Right cardiac atrium (tissue), 5 donors: ENCODE data around the gene RCN1. TPM values are rescaled to one million over a fixed set of nuclear protein-coding genes. Genes with fewer than 3 reads are reported as not detected.

Experiments used
- ATAC-seq, 2 donors: fragments of 200-7000 bp; cut with Tn5 transposase; one replicate each; pipeline versions ENCODE4 v1.8.0 to v1.9.1; 2020; ENCODE audit warnings: moderate library complexity in 2 of 2, mild to moderate bottlenecking in 1 of 2
- DNase-seq, 3 donors: peaks; one replicate each; pipeline ENCODE4 v3.0.0-alpha.2; 2020
- H3K27ac ChIP-seq: one replicate; pipeline ENCODE4 v1.5.1; 2013; ENCODE audit warnings: mild to moderate bottlenecking, low read length, control low read depth, moderate library complexity
- H3K27me3 ChIP-seq: one replicate; pipeline ENCODE4 v1.6.1; 2013; ENCODE audit not compliant: control insufficient read depth, insufficient read depth
- H3K4me1 ChIP-seq: one replicate; pipeline ENCODE4 v1.6.1; 2013; ENCODE audit warnings: low read length; ENCODE audit not compliant: control insufficient read depth, insufficient read depth
- H3K4me3 ChIP-seq: one replicate; pipeline ENCODE4 v1.5.1; 2013; ENCODE audit warnings: low read length, control low read depth
- H3K9me3 ChIP-seq: one replicate; pipeline ENCODE4 v1.6.1; 2013; ENCODE audit warnings: low read length; ENCODE audit not compliant: control insufficient read depth
- WGBS: extraction: QIAGEN DNeasy Blood & Tissue Kit; methylation state at CpG from one replicate; pipeline ENCODE4 v1.1.7; 2013; 5-methylcytosine and 5-hydroxymethylcytosine counted together
- intact Hi-C, 4 donors: fragments of 100-400 bp; cut with DNase I; formaldehyde crosslinking; loops; one replicate each; pipeline versions ENCODE4 v1.11.0 to v1.14.0; 2022 to 2023
- polyA plus RNA-seq: library from polyadenylated mRNA; stranded (reverse); fragments of 200-250 nt; gene quantifications from one replicate; pipeline ENCODE4 v1.2.3, GENCODE V29; 2013
- total RNA-seq, 4 donors: library from RNA; stranded (reverse); fragmentation: NEBNext Ultra II Directional; extraction: Animal tissue kit (Norgen Biotek cat#: 25700); gene quantifications; one replicate each; pipeline ENCODE4 v1.2.1, GENCODE V29; 2021
- donor health status: healthy with polysubstance abuse.
- donor health status: DM: no; HTN: yes; CAD: no.
- donor health status: DM: no; HTN: no; CAD: no.
- donor health status: DM: no; HTN: yes; CAD: no; lungs with severe emphysema.
- donor health status: DM: yes; HTN: yes; CAD: no.

Gene RCN1
- total and polyA plus RNA-seq, 5 donors = 27.7 to 37.1 (median 30.2) TPM

DNA sequence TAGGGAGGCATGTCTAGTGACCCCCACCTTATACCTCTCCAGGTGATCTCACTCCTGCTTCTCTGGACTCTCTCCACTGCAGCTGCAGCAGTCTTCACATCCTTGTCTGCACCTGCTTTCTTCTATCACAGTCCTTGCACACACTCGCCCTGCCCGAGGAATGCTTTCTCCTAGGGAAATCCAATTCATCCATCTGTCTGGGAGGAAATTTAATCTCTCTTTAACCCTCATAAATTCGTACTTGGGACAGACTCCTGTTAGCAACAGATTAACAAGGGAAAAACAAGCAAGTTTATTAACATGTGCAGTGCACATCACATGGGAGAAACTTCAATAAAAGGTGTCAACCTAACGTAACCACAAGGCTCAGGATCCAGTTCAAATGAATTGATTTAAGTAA lies 11.3 kb upstream of the RCN1 start:
- intact Hi-C loops = no loop called here
- 83% methylated on average over 4 of the region's 4 CpGs for WGBS
- Histone ChIP-seq H3K27me3 (no peaks in the 10 kb centered on the region), H3K4me3 (no peak overlapping the region), H3K9me3 (no peaks in the 10 kb centered on the region), H3K4me1 (no peaks in the 10 kb centered on the region), H3K27ac (no peak overlapping the region)
- no peak for ATAC-seq
- no peak for DNase-seq

DNA sequence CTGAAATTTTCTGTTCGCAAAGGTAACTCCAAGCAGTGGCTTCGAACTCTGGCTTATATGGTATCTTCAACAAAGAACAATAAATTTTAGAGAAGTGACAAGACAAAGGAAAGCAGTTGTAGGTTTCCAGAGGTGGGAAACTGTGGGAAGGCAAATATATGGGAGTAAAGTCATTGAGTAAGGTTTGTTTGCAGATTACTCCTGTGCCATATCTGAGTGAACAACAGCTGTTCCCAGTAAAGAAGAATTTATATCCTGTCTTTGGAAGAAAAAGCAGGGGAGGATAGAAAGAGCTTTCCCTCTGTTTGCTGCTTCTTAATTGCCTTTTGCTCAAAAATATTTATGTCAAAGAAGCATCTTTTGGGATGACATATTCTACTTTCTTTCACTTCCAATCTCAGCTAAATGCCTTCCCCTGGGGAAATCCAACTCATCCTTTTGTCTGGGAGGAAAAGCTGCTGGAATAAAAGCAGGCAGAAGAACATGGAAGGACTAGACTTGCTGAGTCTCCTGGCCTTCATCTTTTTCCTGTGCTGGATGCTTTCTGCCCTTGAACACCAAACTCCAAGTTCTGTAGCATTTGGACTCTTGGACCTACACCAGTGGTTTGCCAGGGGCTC lies 10.4 kb upstream of the RCN1 start:
- intact Hi-C loops = no loop called here
- H3K27me3 ChIP-seq = no peaks in the 10 kb centered on the region
- no peak overlapping the region for H3K4me3 ChIP-seq
- DNase-seq (no peak), ATAC-seq (no peak)
- no peak overlapping the region for H3K27ac ChIP-seq
- 91% methylated on average over 2 of the region's 2 CpGs for WGBS
- no peaks in the 10 kb centered on the region for H3K9me3 ChIP-seq
- no peaks in the 10 kb centered on the region for H3K4me1 ChIP-seq

DNA sequence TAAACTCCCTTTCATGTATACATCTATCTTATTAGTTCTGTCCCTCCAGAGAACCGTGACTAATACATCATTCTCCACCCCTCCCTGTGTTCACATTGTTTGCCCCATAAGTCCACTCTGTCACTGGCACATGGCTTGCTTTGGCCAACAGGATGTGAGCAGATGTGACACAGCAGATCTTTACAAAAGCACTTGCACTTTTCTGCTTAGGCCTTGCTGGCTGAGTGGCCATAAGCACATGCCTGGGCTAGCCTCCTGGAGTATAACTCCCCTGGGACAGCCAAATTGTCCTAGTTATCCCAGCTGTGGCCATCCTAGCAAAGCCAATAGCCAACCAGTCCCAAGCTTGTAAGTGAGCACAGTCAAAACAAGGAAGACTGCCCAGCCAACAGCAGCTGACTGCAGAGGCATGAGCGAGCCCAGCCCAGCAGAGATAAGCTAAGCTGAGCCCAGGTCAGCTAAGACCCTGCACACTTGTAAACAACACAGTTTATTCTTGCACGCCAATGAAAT lies 9.7 kb upstream of the RCN1 start:
- intact Hi-C loops = no loop called here
- H3K27ac ChIP-seq = no peak overlapping the region

DNA sequence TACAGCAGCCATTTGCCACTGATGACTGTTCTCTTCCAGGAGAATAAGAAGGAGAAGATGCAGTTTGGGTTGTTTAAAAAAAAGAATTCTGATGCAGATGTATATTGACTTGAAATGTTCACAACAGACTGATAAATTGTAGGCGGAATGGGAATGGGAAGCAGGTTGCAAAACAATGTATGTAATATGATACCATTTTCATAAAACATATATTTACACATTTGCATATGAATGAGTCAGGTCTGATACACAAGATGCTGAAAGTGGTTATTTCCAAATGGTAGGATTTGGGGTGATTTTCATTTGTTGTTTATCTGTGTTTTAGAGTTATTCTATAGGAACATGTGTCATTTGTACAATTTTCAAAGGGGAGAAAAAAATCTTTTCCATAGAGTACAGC lies 9.0 kb upstream of the RCN1 start:
- DNase-seq (no peak), ATAC-seq (no peak)
- no peaks in the 10 kb centered on the region for H3K9me3 ChIP-seq
- H3K27me3 ChIP-seq = no peaks in the 10 kb centered on the region
- intact Hi-C loops = no loop called here
- no peak overlapping the region for H3K4me3 ChIP-seq
- WGBS = 96% methylated on average over 1 of the region's 1 CpG
- no peak overlapping the region for H3K27ac ChIP-seq
- no peaks in the 10 kb centered on the region for H3K4me1 ChIP-seq

More for the DNA sequence above, 9.7 kb upstream of the RCN1 start:
- Histone ChIP-seq H3K4me1 (no peaks in the 10 kb centered on the region), H3K4me3 (no peak overlapping the region), H3K9me3 (no peaks in the 10 kb centered on the region), H3K27me3 (no peaks in the 10 kb centered on the region)
- DNase-seq = peak in 2 of 3 donors; percentile 64 to 67
- 61% methylated on average over 3 of the region's 3 CpGs for WGBS
- peak; percentile 72 to 77 for ATAC-seq

DNA sequence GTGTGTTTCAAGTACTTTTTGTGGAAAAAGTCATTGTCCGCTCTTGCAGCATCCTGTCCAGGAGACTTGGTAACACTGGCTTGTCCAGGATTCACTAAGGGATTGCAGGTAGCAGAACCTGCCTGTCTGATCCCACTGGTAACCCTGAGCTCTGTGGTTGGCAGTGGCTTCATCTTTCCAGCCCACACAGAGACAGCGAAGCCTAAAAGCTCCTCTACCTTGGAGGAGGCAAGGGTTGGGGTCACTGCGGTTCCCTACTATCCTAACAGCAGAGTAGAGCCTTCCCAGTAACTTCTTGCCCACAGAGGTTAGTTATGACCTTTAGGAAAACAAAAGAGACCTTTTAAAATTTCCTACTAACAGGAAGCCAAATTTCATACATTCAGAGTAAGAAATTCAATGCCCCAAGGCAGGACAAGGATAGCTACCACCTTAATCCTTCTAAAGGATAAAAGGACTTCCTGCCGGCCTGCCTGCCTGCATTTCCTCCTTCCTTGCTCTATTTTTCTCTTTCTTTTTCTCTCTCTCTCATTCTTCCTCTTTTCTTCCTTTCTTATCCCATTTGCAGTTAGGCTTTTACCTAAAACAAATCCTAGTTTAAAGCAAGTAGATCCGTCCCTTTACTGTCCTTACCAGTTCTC lies 8.4 kb upstream of the RCN1 start:
- H3K4me1 ChIP-seq = peaks cover 2% of the 10 kb centered on the region
- intact Hi-C loops = no loop called here
- H3K9me3 ChIP-seq = no peaks in the 10 kb centered on the region
- ATAC-seq = no peak
- H3K4me3 ChIP-seq = no peak overlapping the region
- H3K27ac ChIP-seq = no peak overlapping the region
- DNase-seq = no peak
- WGBS = 87% methylated on average over 5 of the region's 5 CpGs
- H3K27me3 ChIP-seq = no peaks in the 10 kb centered on the region

DNA sequence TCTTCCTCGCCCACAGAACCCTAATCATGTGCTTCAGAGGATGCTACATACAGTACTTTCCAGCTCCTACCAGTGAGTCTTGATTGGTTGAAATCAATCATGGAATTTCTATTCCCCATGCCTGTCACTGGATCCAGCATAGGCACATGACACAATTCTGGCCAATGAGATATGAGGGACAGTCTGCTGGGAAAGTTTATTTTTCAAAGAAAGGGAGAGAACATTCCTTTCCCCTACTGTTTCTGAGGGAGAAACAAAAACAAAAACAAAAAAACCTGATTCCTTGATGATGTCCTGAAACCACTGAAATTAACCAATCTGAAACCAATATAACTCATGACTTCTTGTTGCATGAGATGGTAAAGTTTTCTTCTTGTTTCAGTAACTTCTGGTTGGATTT lies 3.3 kb upstream of the RCN1 start:
- Histone ChIP-seq H3K27me3 (no peaks in the 10 kb centered on the region), H3K27ac (no peak overlapping the region), H3K9me3 (no peaks in the 10 kb centered on the region), H3K4me1 (peaks cover 17% of the 10 kb centered on the region), H3K4me3 (no peak overlapping the region)
- intact Hi-C loops = no loop called here
- no peak for ATAC-seq
- WGBS = 82% methylated on average over 1 of the region's 1 CpG
- no peak for DNase-seq

DNA sequence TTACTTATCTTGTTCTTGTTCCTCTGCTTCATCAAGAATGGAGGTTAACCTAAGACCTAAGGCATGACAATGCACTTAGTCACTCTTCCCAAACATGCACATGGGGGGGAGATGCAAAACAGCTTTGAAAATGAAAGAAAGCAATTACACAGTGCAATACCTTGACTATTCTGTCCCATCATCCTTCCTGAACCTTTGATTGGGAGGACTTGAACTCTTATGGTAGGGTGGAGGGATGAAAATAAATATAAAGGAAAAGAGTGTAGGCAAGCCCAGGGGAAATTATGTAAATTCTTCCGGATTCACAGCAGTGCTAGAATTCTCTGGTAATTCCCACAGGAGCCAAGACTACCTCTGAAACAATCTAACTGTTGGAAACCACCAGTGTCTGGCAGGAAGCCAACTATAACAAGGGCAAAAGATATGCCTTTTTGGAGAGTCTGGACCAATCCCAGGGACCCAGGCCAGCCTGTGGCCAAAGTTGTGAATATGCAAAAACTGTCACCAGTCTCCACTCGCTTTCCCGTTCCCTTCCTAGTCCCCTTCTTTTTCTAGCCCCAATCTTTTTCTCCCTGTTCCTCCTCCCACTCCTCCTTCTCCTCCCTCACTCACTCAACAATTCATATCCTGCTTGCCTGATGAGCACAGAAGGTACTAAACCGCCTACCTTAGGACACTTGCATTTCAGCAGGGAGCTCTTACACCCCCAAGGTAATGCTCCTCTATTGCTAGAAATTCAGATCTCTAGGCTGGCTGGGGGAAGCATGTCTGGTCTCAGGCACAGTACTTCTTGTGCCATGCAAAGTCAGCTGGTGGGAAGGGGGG lies 2.5 kb upstream of the RCN1 start:
- H3K27me3 ChIP-seq = no peaks in the 10 kb centered on the region
- intact Hi-C loops = no loop called here
- H3K9me3 ChIP-seq = no peaks in the 10 kb centered on the region
- DNase-seq = peak; percentile 78 to 89 (median 86)
- no peak overlapping the region for H3K4me3 ChIP-seq
- H3K27ac ChIP-seq = peak overlapping the region; percentile 82
- H3K4me1 ChIP-seq = peaks cover 20% of the 10 kb centered on the region
- peak; percentile 60 to 70 for ATAC-seq
- 12% methylated on average over 4 of the region's 4 CpGs for WGBS

DNA sequence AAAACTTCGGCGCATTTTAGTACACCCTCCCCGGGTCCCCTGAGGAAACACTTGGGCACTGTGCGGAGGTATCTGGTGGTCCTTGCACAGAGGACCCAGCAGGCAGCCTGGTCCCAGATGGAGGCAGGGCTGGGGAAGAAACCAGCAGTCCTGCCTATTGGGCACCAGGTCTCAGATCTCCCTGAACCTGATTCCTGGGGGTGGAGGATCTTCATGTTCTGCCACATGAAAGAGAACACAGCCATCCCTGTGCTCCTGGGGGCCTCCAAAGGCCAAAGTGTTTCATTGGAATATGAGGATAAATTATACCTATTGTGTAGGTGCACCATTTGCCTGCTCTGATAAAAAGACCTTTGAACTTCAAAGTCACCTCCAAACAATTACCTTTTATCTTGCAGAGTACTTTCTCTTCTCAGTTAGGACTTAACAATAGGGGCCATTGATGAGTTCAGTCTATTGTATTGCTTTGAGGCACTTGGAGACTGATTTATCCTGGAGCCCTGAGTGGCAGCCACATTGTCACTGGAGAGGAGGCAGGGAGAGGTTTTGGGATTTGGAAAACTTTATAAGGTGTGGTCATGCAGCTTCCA lies 1.8 kb downstream of the RCN1 start:
- peaks cover 19% of the 10 kb centered on the region for H3K4me1 ChIP-seq
- WGBS = 77% methylated on average over 4 of the region's 4 CpGs
- no peaks in the 10 kb centered on the region for H3K27me3 ChIP-seq
- no peaks in the 10 kb centered on the region for H3K9me3 ChIP-seq
- H3K4me3 ChIP-seq = peak overlapping the region; percentile 69
- DNase-seq = no peak
- ATAC-seq = no peak
- intact Hi-C loops = no loop called here
- H3K27ac ChIP-seq = no peak overlapping the region

DNA sequence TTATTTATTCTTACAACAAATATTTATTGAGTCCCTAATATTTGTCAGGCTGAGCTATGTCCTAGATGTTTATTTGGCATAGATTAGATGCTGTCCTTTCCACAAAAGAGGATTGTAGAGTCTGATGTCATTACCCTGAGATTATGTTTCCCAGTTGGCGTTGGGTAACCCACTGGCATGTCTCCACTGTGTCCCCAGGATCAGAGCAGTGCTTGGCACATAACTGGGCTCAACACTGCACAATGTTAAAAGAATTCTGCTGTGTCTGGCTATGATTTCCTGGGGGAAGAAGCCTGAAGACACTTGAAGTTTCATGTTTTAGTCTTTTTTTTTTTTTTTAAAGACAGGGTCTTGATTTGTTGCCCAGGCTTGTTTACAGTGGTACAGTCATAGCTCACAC lies 4.0 kb downstream of the RCN1 start:
- Histone ChIP-seq H3K4me3 (no peak overlapping the region), H3K4me1 (peaks cover 8% of the 10 kb centered on the region), H3K27ac (no peak overlapping the region), H3K27me3 (no peaks in the 10 kb centered on the region), H3K9me3 (no peaks in the 10 kb centered on the region)
- intact Hi-C loops = no loop called here
- DNase-seq = peak in 2 of 3 donors; percentile 61 to 64
- ATAC-seq = no peak
- WGBS = 63% methylated on average over 1 of the region's 1 CpG

DNA sequence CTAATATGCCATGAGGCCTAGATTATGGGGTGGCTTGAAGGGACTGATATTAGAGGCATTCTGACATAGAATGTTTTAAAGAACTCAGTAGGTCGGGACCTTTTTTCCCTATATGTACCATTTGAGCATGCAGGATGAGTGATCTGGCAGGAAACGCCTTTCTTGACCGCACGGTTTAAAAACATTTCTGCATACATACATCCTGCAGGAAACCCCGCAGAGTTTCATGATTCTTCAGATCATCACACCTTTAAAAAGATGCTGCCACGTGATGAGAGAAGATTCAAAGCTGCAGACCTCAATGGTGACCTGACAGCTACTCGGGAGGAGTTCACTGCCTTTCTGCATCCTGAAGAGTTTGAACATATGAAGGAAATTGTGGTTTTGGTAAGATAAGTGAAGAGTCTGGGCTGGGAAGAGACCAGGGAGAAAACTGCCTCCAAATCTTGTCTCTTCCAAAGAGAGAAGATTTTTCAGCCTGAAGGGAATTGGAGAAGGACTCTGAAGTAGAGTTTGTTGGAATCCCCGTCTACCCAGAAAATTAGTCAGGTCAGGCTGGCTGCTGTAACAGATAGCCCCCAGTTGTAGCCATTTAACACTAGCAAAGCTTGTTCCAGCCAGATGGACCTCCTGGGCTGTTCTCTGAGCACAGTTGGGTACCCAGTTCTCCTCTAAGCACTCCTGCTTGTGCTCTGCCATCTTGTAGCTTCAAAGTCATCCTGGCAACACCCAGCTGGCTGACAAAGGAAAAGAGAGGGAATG lies 7.4 kb downstream of the RCN1 start:
- H3K27ac ChIP-seq = no peak overlapping the region
- no peak overlapping the region for H3K4me3 ChIP-seq
- H3K27me3 ChIP-seq = no peaks in the 10 kb centered on the region
- intact Hi-C loops = no loop called here
- 93% methylated on average over 8 of the region's 8 CpGs for WGBS
- peaks cover 3% of the 10 kb centered on the region for H3K4me1 ChIP-seq
- DNase-seq = no peak
- no peak for ATAC-seq
- H3K9me3 ChIP-seq = no peaks in the 10 kb centered on the region
